H1 (cell line): ENCODE results near the gene DPM2. TPM values are rescaled to one million over a fixed set of nuclear protein-coding genes. Genes with fewer than 3 reads are reported as not detected.

Source experiments
- CTCF ChIA-PET: fragments of 300-600 bp; sonication (Branson Sonifier 250); formaldehyde crosslinking; loops from one replicate; lab custom pipeline; 2021; ENCODE audit not compliant: partially characterized antibody; lab: Charles Lee
- POLR2A ChIA-PET: fragments of 300-600 bp; sonication (Branson Sonifier 250); formaldehyde crosslinking; loops from one replicate; lab custom pipeline; 2021; ENCODE audit warnings: inconsistent platforms; ENCODE audit not compliant: partially characterized antibody; lab: Charles Lee
- DNase-seq, 2 experiments: peaks; one replicate each; pipeline versions ENCODE4 v3.0.0 to v3.0.0-alpha.2; 2010 to 2022; ENCODE audit warnings: low spot score in 2 of 2, low read depth in 1 of 2, mixed read lengths in 1 of 2
- FAIRE-seq: peaks from 2 replicates; lab custom pipeline; 2011; peaks lifted over from hg19 to GRCh38; lab: Jason Lieb, UNC
- H2AFZ ChIP-seq: 2 replicates; pipeline ENCODE4 v1.8.1; 2012; ENCODE audit warnings: low read length, inconsistent platforms
- H2AK5ac ChIP-seq: 2 replicates; pipeline ENCODE4 v1.6.1; 2013; ENCODE audit warnings: low read depth, low read length
- H2BK120ac ChIP-seq: replicated peaks from 2 replicates; pipeline ENCODE3; 2013; ENCODE audit warnings: low read depth, low read length, inconsistent platforms
- H2BK12ac ChIP-seq: 2 replicates; pipeline ENCODE4 v1.6.1; 2013; ENCODE audit warnings: low read depth, low read length
- H2BK15ac ChIP-seq: 2 replicates; pipeline ENCODE4 v1.6.1; 2013; ENCODE audit warnings: low read length
- H2BK20ac ChIP-seq: 2 replicates; pipeline ENCODE4 v1.6.1; 2013; ENCODE audit warnings: low read length
- H2BK5ac ChIP-seq: 2 replicates; pipeline ENCODE4 v1.6.1; 2013; ENCODE audit warnings: low read depth, low read length
- H3K14ac ChIP-seq: 2 replicates; pipeline ENCODE4 v1.6.1; 2013; ENCODE audit warnings: inconsistent platforms; ENCODE audit not compliant: insufficient read length
- H3K18ac ChIP-seq: 2 replicates; pipeline ENCODE4 v1.6.1; 2013; ENCODE audit warnings: low read length; ENCODE audit errors: extremely low read depth
- H3K23ac ChIP-seq: 2 replicates; pipeline ENCODE4 v1.6.1; 2013; ENCODE audit warnings: inconsistent platforms; ENCODE audit not compliant: insufficient read length
- H3K23me2 ChIP-seq: 2 replicates; pipeline ENCODE4 v1.6.1; 2013; ENCODE audit warnings: low read depth, low read length
- H3K27ac ChIP-seq: 2 replicates; pipeline ENCODE4 v1.6.1; 2011; ENCODE audit warnings: low read depth, low read length, inconsistent platforms
- H3K27me3 ChIP-seq, 4 experiments: replicated peaks in 1 of 4; 1 replicate in 1 of 4; 2 replicates in 3 of 4; pipeline versions ENCODE4 v1.6.1 to v1.8.1; 2011 to 2013; ENCODE audit warnings: low read length in 3 of 4, mild to moderate bottlenecking in 3 of 4, inconsistent platforms in 2 of 4, mixed read lengths in 2 of 4, moderate library complexity in 1 of 4; ENCODE audit not compliant: control insufficient read depth in 3 of 4, insufficient read depth in 3 of 4; ENCODE audit errors: extremely low read depth in 1 of 4
- H3K36me3 ChIP-seq, 4 experiments: 2 replicates each; pipeline versions ENCODE4 v1.6.1 to v1.8.1; 2011 to 2013; ENCODE audit warnings: mild to moderate bottlenecking in 4 of 4, low read length in 3 of 4, moderate library complexity in 2 of 4, control low read depth in 1 of 4, inconsistent platforms in 1 of 4; ENCODE audit not compliant: insufficient read depth in 4 of 4, control insufficient read depth in 2 of 4
- H3K4ac ChIP-seq: replicated peaks from 2 replicates; pipeline ENCODE3; 2013; ENCODE audit warnings: low read length, low read depth, mixed read lengths, inconsistent platforms; ENCODE audit not compliant: insufficient read length
- H3K4me1 ChIP-seq, 4 experiments: replicated peaks in 1 of 4; 1 replicate in 1 of 4; 2 replicates in 3 of 4; pipeline versions ENCODE4 v1.6.1 to v1.8.1; 2011 to 2013; ENCODE audit warnings: low read length in 3 of 4, inconsistent platforms in 2 of 4, mixed read lengths in 1 of 4; ENCODE audit not compliant: insufficient read depth in 4 of 4, control insufficient read depth in 3 of 4
- H3K4me2 ChIP-seq, 2 experiments: 2 replicates each; pipeline versions ENCODE4 v1.6.1 to v1.8.1; 2011 to 2013; ENCODE audit warnings: low read depth in 2 of 2, low read length in 2 of 2, control low read depth in 1 of 2, inconsistent platforms in 1 of 2, mild to moderate bottlenecking in 1 of 2; ENCODE audit not compliant: insufficient read depth in 1 of 2
- H3K4me3 ChIP-seq, 4 experiments: fragments of 200-600, 300-600 bp in 1 of 4; sonication (generic), shearing (Covaris generic), sonication (Bioruptor Twin) in 1 of 4; 2 replicates each; pipeline versions ENCODE4 v1.5.1 to v1.8.1; 2011 to 2016; ENCODE audit warnings: low read length in 4 of 4, low read depth in 3 of 4, control low read depth in 2 of 4, inconsistent platforms in 2 of 4, mild to moderate bottlenecking in 2 of 4, mixed read lengths in 1 of 4, moderate library complexity in 1 of 4; ENCODE audit not compliant: insufficient read depth in 2 of 4; ENCODE audit errors: extremely low read depth in 1 of 4
- H3K56ac ChIP-seq: replicated peaks from 2 replicates; pipeline ENCODE3; 2013; ENCODE audit warnings: low read depth, mild to moderate bottlenecking, mixed read lengths, low read length, inconsistent platforms; ENCODE audit not compliant: insufficient read length
- H3K79me1 ChIP-seq: 2 replicates; pipeline ENCODE4 v1.6.1; 2013; ENCODE audit warnings: low read depth, low read length, control low read depth
- H3K79me2 ChIP-seq, 2 experiments: 2 replicates each; pipeline versions ENCODE4 v1.6.1 to v1.8.1; 2012 to 2013; ENCODE audit warnings: low read length in 2 of 2, mild to moderate bottlenecking in 2 of 2, inconsistent platforms in 1 of 2; ENCODE audit not compliant: insufficient read depth in 2 of 2, control insufficient read depth in 1 of 2
- H3K9ac ChIP-seq, 4 experiments: replicated peaks in 1 of 4; 1 replicate in 1 of 4; 2 replicates in 3 of 4; pipeline versions ENCODE4 v1.6.1 to v1.8.1; 2011 to 2013; ENCODE audit warnings: low read depth in 3 of 4, low read length in 3 of 4, control low read depth in 2 of 4, mild to moderate bottlenecking in 2 of 4, moderate library complexity in 2 of 4, inconsistent platforms in 1 of 4; ENCODE audit errors: extremely low read depth in 1 of 4
- H3K9me3 ChIP-seq, 2 experiments: 2 replicates each; pipeline versions ENCODE4 v1.6.1 to v1.8.1; 2012 to 2013; ENCODE audit warnings: mild to moderate bottlenecking in 2 of 2, moderate library complexity in 2 of 2, control low read depth in 1 of 2, inconsistent platforms in 1 of 2, low read depth in 1 of 2, low read length in 1 of 2, mixed read lengths in 1 of 2; ENCODE audit not compliant: insufficient read depth in 2 of 2
- H4K20me1 ChIP-seq, 2 experiments: replicated peaks in 1 of 2; 2 replicates each; pipeline versions ENCODE3 to v1.8.1; 2011 to 2013; ENCODE audit warnings: inconsistent platforms in 2 of 2, low read length in 2 of 2, mild to moderate bottlenecking in 1 of 2; ENCODE audit not compliant: insufficient read depth in 2 of 2, control insufficient read depth in 1 of 2
- H4K5ac ChIP-seq: 2 replicates; pipeline ENCODE4 v1.6.1; 2013; ENCODE audit warnings: low read length, low read depth, mixed read lengths, inconsistent platforms; ENCODE audit not compliant: insufficient read length
- H4K8ac ChIP-seq: 2 replicates; pipeline ENCODE4 v1.8.0; 2013; ENCODE audit warnings: mild to moderate bottlenecking, moderate library complexity, low read length, inconsistent platforms; ENCODE audit not compliant: insufficient read depth; ENCODE audit errors: extremely low read depth
- H4K91ac ChIP-seq: replicated peaks from 2 replicates; pipeline ENCODE3; 2013; ENCODE audit warnings: low read length, mixed read lengths, inconsistent platforms; ENCODE audit not compliant: insufficient read length
- ASH2L ChIP-seq: fragments of 200-600, 300-600 bp; sonication (generic); IDR thresholded peaks from one replicate; pipeline ENCODE4 v1.7.1; 2017; ENCODE audit warnings: low read length
- BCL11A ChIP-seq, 2 experiments: IDR thresholded peaks; one replicate each; pipeline ENCODE4 v1.6.1; 2011; ENCODE audit warnings: low read depth in 2 of 2, low read length in 2 of 2, mild to moderate bottlenecking in 2 of 2
- CBX8 ChIP-seq: fragments of 300-800, 300-1000 bp; sonication (generic); IDR thresholded peaks from 2 replicates; pipeline ENCODE4 v1.7.1; 2016; ENCODE audit warnings: low read depth, low read length, borderline replicate concordance
- NANOG ChIP-seq: IDR thresholded peaks from 2 replicates; pipeline ENCODE4 v1.6.1; 2011; ENCODE audit warnings: low read length, low read depth, mild to moderate bottlenecking, inconsistent platforms; ENCODE audit not compliant: insufficient read depth, poor library complexity, severe bottlenecking
- SIN3A ChIP-seq, 2 experiments: IDR thresholded peaks in 1 of 2; conservative IDR thresholded peaks in 1 of 2; 2 replicates each; pipeline ENCODE4 v1.6.1; 2011 to 2012; ENCODE audit warnings: low read length in 2 of 2, improper control_type of control experiment in 1 of 2, low read depth in 1 of 2, mild to moderate bottlenecking in 1 of 2
- SIX5 ChIP-seq: IDR thresholded peaks from 2 replicates; pipeline ENCODE4 v1.6.1; 2011; ENCODE audit warnings: mild to moderate bottlenecking, low read depth, low read length
- WGBS, 2 experiments: shearing (Covaris generic) in 1 of 2; methylation state at CpG; one replicate each; pipeline versions ENCODE4 v1.1.6 to v1.1.7; 2013 to 2015; ENCODE audit warnings: low lambda C conversion rate in 2 of 2, mixed read lengths in 2 of 2, inconsistent platforms in 1 of 2, low coverage in 1 of 2, missing lambda C conversion rate in 1 of 2; ENCODE audit not compliant: insufficient replicate concordance in 2 of 2, insufficient coverage in 1 of 2, insufficient read length in 1 of 2; ENCODE audit errors: extremely low coverage in 1 of 2, missing lambda C conversion rate in 1 of 2; 5-methylcytosine and 5-hydroxymethylcytosine counted together
- polyA plus RNA-seq, 7 experiments: library from polyadenylated mRNA; depleted of rRNA in 3 of 7; stranded (reverse) in 5 of 7; unstranded in 2 of 7; fragments of >200 nt in 5 of 7; fragments of 200-250 nt in 2 of 7; gene quantifications; 1 replicate in 5 of 7; 2 replicates in 1 of 7; 4 replicates in 1 of 7; pipeline versions ENCODE4 v1.2.1 to v1.2.3, GENCODE V29; 2011 to 2013; ENCODE audit warnings: missing spikeins in 2 of 7, mixed read lengths in 2 of 7
- total RNA-seq: library from RNA; stranded (reverse); fragmentation: NEBNext Ultra II Directional; extraction: Animal tissue kit (Norgen Biotek cat#: 25700); gene quantifications from 2 replicates; pipeline ENCODE4 v1.2.1, GENCODE V29; 2021

Gene DPM2
- total and polyA plus RNA-seq, 2 of the 8 experiments (the other 6 are each of a cell fraction or from before 2014, with no cell fraction given), result 45.4 to 95.4 TPM

DNA sequence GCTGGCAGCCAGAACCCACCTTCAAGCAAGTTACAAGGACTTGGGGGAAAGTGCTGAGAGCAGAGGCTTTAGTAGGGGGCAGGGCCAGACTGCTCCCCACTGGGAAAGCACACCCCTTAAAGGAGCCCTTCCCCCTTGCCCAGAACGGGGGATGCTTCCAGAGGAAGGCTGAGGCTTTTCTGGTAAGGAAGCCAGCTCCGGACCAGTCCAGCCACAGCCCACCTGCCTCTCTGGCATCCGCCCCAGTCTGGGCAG is 4.2 kb upstream of the DPM2 start:
- peaks cover 0 to 5% of the 10 kb centered on the region in 2 experiments; a peak in 1 of 4 replicates for H3K79me2 ChIP-seq
- no peak overlapping the region for H4K8ac ChIP-seq
- H3K36me3 ChIP-seq, result peaks cover 7 to 16% (median 13%) of the 10 kb centered on the region in 4 experiments
- DNase-seq (no peak), FAIRE-seq (no peak)
- no peak overlapping the region for H2AFZ ChIP-seq
- no peak overlapping the region for H3K18ac ChIP-seq
- H3K56ac ChIP-seq, result no peak overlapping the region
- no peak overlapping the region for H2BK12ac ChIP-seq
- H3K9ac ChIP-seq, result no peak overlapping the region
- peaks cover 13% of the 10 kb centered on the region; the same call in 1 of the 2 replicates for H3K23me2 ChIP-seq
- H2BK5ac ChIP-seq, result no peak overlapping the region
- no peak overlapping the region for H3K4ac ChIP-seq
- H3K4me2 ChIP-seq, result no peak overlapping the region
- no peak overlapping the region for H4K5ac ChIP-seq
- 96% methylated on average over 3 of the region's 3 CpGs; no CpG with 5 or more reads in 1 of the 2 experiments for WGBS, 2 experiments
- H3K4me3 ChIP-seq, result no peak overlapping the region
- no peak overlapping the region for H2AK5ac ChIP-seq
- peaks cover 4 to 21% of the 10 kb centered on the region in 2 experiments for H4K20me1 ChIP-seq
- H4K91ac ChIP-seq, result no peak overlapping the region
- no peaks in the 10 kb centered on the region for H3K9me3 ChIP-seq
- no peak overlapping the region for H3K23ac ChIP-seq
- H2BK120ac ChIP-seq, result no peak overlapping the region
- CTCF ChIA-PET, result interaction anchor here (0.8 to 35.5 kb wide), 24 partner anchors 10 to 183 kb away, joined by 3 to 825 read pairs (median 14); partner anchors contain the start of genes EEIG1, ENG, NAIF1 and PIP5KL1
- H3K27me3 ChIP-seq, result no peaks in the 10 kb centered on the region
- no peak overlapping the region for H3K14ac ChIP-seq
- no peaks in the 10 kb centered on the region; the same call in none of the 2 replicates for H3K79me1 ChIP-seq
- peaks cover 0 to 19% (median 11%) of the 10 kb centered on the region in 4 experiments; a peak in 6 of 7 replicates for H3K4me1 ChIP-seq
- POLR2A ChIA-PET, result interaction anchor here (1.5 to 1.8 kb wide), 4 partner anchors 8 to 93 kb away, joined by 4 to 7 read pairs (median 4); partner anchors contain the start of gene EEIG1
- H2BK20ac ChIP-seq, result no peak overlapping the region
- H3K27ac ChIP-seq, result no peak overlapping the region
- H2BK15ac ChIP-seq, result no peak overlapping the region
- TF ChIP-seq CBX8 (no peak), NANOG (no peak), ASH2L (no peak), SIX5 (no peak), BCL11A (IDR thresholded peaks at IDR 0.05; ENCODE audit: low read depth in 2 of 2, low read length in 2 of 2) (no peak), SIN3A (conservative IDR thresholded peaks at IDR 0.05 in 1 of 2, IDR thresholded peaks at IDR 0.05 in 1 of 2; ENCODE audit: low read depth in 1 of 2, low read length in 2 of 2) (no peak)
